Testis (tissue), 3 donors: ENCODE results near the gene NAGA. TPM values are rescaled to one million over a fixed set of nuclear protein-coding genes. Genes with fewer than 3 reads are reported as not detected.

ENCODE experiments used
- DNase-seq: peaks from one replicate; pipeline ENCODE4 v3.0.0-alpha.2; 2019
- H3K27ac ChIP-seq, 2 donors: fragments of 200-600 bp; sonication (generic); one replicate each; pipeline ENCODE4 v1.5.1; 2019
- H3K27me3 ChIP-seq: fragments of 200-600 bp; sonication (generic); one replicate; pipeline ENCODE4 v1.5.1; 2019
- H3K36me3 ChIP-seq: fragments of 200-600 bp; sonication (generic); one replicate; pipeline ENCODE4 v1.5.1; 2017; ENCODE audit warnings: low read depth; ENCODE audit errors: missing control alignments
- H3K4me1 ChIP-seq: fragments of 200-600 bp; sonication (generic); one replicate; pipeline ENCODE4 v1.5.1; 2019
- H3K4me3 ChIP-seq, 2 donors: fragments of 200-600 bp; sonication (generic); one replicate each; pipeline ENCODE4 v1.5.1; 2017 to 2019
- H3K9me3 ChIP-seq: fragments of 200-600 bp; sonication (generic); one replicate; pipeline ENCODE4 v1.5.1; 2017
- POLR2A ChIP-seq: fragments of 450-650 bp; IDR thresholded peaks from one replicate; pipeline ENCODE4 v1.6.1; 2017; ENCODE audit warnings: antibody characterized with exemption, mild to moderate bottlenecking, moderate library complexity
- WGBS, 2 donors: methylation state at CpG; one replicate each; pipeline ENCODE4 v1.1.5; 2018; 5-methylcytosine and 5-hydroxymethylcytosine counted together
- intact Hi-C: fragments of 100-400 bp; cut with DNase I; formaldehyde crosslinking; loops from one replicate; pipeline ENCODE4 v1.15.1; 2023; ENCODE audit warnings: low total_unique reads
- polyA plus RNA-seq: library from polyadenylated mRNA; stranded (reverse); fragments of 350-450 nt; fragmentation: Illumina TruSeq; extraction: RNeasy Lipid Tissue Mini Kit (QIAGEN cat#74804); gene quantifications from one replicate; pipeline ENCODE4 v1.2.3, GENCODE V29; 2014; ENCODE audit warnings: low read depth, low replicate concordance; ENCODE audit not compliant: insufficient read depth
- total RNA-seq, 2 donors: library from RNA; depleted of rRNA; stranded (reverse); fragments of >200 nt; gene quantifications; one replicate each; pipeline ENCODE4 v1.2.3, GENCODE V29; 2016
- TF ChIP-seq, protein P1 (sequence below), 3 experiments: fragments of 450-650 bp in 2 of 3; fragments of 200-600 bp in 1 of 3; sonication (generic) in 1 of 3; IDR thresholded peaks; one replicate each; pipeline ENCODE4 v1.5.1; 2016 to 2019; ENCODE audit warnings: antibody characterized with exemption in 3 of 3, mild to moderate bottlenecking in 2 of 3, moderate library complexity in 1 of 3

The NAGA gene
- total and polyA plus RNA-seq, 3 donors from 2014 or later = 19.9 to 32.1 (median 22.9) TPM

DNA sequence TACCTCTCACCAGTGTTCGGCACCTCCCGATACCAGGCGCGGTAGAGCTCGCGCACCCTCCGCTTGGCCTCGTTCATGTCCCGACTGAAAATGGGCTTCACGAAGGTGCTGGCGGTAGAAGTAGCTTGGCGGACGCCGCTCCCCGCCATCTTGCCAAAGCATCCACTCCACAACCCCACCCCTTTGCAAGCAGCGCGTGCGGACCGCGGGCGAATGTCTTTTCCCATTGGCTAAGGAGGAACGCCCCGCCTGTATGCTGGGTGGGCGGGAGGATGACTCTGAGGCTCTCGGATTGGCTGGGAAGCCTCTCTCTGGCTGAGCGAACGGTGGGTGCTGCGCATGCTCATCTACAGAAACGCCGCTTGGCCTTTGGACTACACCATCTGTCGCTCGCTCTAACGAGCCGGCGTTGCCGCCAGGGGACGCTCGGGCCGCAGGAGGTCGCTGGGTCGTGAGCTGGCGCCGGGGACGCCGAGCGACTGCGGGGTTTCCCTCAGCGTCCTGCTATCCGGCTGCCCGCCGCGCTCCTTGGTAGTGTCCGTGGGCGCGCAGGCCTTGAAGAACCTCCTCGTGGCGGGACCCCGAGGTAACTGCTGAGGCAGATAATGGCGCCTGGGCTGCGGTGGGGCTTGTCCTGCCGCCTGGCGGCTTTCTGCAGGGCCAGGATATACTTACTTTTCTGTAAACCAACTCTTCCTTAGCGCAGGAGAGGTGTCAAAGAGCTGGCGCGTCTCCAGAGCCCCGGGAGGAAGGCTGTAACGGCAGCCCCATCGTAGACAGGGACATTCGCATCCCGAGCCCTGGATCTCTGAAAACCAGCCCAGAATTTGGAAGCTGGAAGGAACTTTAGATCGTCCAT is 20.2 kb upstream of the NAGA start, which contains the start of gene NDUFA6:
NDUFA6 (minus strand) TSS at position 177 of the 859 bp plus-strand sequence; CDS start at position 149, 28 bp downstream.
- H3K4me1 ChIP-seq = peaks cover 20% of the 10 kb centered on the region
- H3K9me3 ChIP-seq = no peaks in the 10 kb centered on the region
- H3K36me3 ChIP-seq = no peaks in the 10 kb centered on the region
- peak; percentile 75 for TF ChIP-seq POLR2A
- TF ChIP-seq, protein P1, sequence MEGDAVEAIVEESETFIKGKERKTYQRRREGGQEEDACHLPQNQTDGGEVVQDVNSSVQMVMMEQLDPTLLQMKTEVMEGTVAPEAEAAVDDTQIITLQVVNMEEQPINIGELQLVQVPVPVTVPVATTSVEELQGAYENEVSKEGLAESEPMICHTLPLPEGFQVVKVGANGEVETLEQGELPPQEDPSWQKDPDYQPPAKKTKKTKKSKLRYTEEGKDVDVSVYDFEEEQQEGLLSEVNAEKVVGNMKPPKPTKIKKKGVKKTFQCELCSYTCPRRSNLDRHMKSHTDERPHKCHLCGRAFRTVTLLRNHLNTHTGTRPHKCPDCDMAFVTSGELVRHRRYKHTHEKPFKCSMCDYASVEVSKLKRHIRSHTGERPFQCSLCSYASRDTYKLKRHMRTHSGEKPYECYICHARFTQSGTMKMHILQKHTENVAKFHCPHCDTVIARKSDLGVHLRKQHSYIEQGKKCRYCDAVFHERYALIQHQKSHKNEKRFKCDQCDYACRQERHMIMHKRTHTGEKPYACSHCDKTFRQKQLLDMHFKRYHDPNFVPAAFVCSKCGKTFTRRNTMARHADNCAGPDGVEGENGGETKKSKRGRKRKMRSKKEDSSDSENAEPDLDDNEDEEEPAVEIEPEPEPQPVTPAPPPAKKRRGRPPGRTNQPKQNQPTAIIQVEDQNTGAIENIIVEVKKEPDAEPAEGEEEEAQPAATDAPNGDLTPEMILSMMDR (IDR thresholded peaks at IDR 0.05) = peak; percentile 82 to 95 (median 94)
- H3K4me3 ChIP-seq = peak within 1 kb of the TSS; percentile 71 to 81
- H3K27me3 ChIP-seq = no peaks in the 10 kb centered on the region
- 0 to 1% methylated on average over 32 to 67 of the region's 71 CpGs for WGBS, 2 donors
- DNase-seq = peak; percentile 99
- intact Hi-C loops = no loop called here
- H3K27ac ChIP-seq = peak within 1 kb of the TSS; percentile 78 to 93

DNA sequence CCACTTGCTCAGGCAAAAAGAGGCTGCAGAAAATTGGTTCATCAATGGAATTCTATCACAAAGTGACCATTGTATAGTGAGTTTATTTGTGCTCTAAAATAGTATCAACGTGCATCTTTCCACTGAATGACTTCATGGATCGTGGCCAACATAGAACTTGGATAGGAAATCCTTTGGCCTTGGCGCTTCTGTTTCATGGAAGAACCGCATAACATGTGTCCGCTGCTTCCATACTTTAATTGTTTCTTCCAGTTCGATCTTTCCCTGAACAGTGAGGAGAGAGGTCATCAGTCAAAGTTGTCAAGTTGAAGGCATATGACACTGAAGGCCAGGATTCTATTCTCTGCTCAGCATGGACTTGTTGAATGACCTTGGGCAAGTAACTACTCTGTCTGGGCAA is 15.4 kb upstream of the NAGA start:
- WGBS, 2 donors = 40 to 49% methylated on average over 6 of the region's 6 CpGs
- H3K27me3 ChIP-seq = no peaks in the 10 kb centered on the region
- no peak overlapping the region for H3K4me3 ChIP-seq
- H3K36me3 ChIP-seq = no peaks in the 10 kb centered on the region
- intact Hi-C loops = no loop called here
- TF ChIP-seq, protein P1 (IDR thresholded peaks at IDR 0.05) = no peak
- no peak for TF ChIP-seq POLR2A
- no peak for DNase-seq
- H3K9me3 ChIP-seq = no peaks in the 10 kb centered on the region
- peaks cover 23% of the 10 kb centered on the region for H3K4me1 ChIP-seq
- H3K27ac ChIP-seq = peak overlapping the region in 1 of 2 donors; percentile 0

DNA sequence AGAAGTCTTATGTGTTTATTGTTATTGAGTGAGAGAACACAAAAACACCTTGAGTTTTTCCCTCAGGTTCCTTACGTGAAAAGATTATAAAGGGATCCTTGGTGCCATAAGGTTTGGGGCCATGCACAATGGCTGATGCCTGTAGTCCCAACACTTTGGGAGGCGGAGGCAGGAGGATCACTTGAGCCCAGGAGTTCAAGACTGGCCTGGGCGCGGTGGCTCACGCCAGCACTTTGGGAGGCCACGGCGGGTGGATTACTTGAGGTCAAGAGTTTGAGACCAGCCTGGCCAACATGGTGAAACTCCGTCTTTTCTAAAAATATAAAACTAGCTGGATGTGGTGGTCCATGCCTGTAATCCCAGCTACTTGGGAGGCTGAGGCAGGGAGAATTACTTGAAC is 14.3 kb upstream of the NAGA start:
- Histone ChIP-seq H3K36me3 (no peaks in the 10 kb centered on the region), H3K27ac (no peak overlapping the region), H3K9me3 (no peaks in the 10 kb centered on the region), H3K4me1 (peaks cover 23% of the 10 kb centered on the region), H3K4me3 (no peak overlapping the region), H3K27me3 (no peaks in the 10 kb centered on the region)
- DNase-seq = no peak
- WGBS, 2 donors = 93 to 94% methylated on average over 8 of the region's 8 CpGs
- intact Hi-C loops = no loop called here
- TF ChIP-seq, protein P1 (IDR thresholded peaks at IDR 0.05) = no peak
- TF ChIP-seq POLR2A = no peak

DNA sequence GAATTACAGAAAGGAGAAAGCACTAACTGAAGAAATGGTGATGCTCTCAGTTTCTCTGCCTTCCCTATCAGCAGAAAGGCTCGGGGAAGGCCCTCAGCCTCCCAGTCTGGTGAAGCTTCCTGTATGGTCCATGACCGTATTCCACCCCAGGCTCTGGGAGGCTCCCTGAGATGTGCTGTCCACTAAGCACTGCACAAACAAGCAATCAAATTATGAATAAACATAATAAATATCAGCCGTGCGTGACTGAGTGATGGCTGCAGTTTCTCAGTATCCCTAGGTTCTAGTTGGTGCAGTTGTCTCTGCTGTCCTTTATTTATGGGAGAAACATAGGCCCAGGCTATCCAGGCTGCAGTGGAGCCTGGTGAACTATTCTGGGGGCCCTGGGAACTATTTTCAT is 12.5 kb upstream of the NAGA start:
- intact Hi-C loops = no loop called here
- H3K27ac ChIP-seq = no peak overlapping the region
- no peaks in the 10 kb centered on the region for H3K27me3 ChIP-seq
- H3K36me3 ChIP-seq = no peaks in the 10 kb centered on the region
- no peaks in the 10 kb centered on the region for H3K9me3 ChIP-seq
- H3K4me1 ChIP-seq = peaks cover 23% of the 10 kb centered on the region
- H3K4me3 ChIP-seq = no peak overlapping the region
- DNase-seq = no peak
- WGBS, 2 donors = 93 to 98% methylated on average over 4 of the region's 4 CpGs
- TF ChIP-seq, protein P1 (IDR thresholded peaks at IDR 0.05) = no peak
- no peak for TF ChIP-seq POLR2A
